Left ventricle myocardium superior (tissue), 1 donor: ENCODE results near the gene RD3L. TPM values are rescaled to one million over a fixed set of nuclear protein-coding genes. Genes with fewer than 3 reads are reported as not detected.
A peak's percentile ranks its signal among the peaks of the same experiment; 100 is the strongest.
"Not testable (repeated sequence)": the region's sequence is repeated elsewhere in the genome, so short reads cannot be mapped to it uniquely, and the experiment has no call there.

Source experiments
- ATAC-seq: fragments of 200-7000 bp; cut with Tn5 transposase; one replicate; pipeline ENCODE4 v1.9.1; 2020; ENCODE audit warnings: mild to moderate bottlenecking, moderate library complexity
- DNase-seq: peaks from one replicate; pipeline ENCODE4 v3.0.0-alpha.2; 2020
- intact Hi-C: fragments of 100-400 bp; cut with micrococcal nuclease; formaldehyde crosslinking; loops from one replicate; pipeline ENCODE4 v1.11.0; 2022
- long read RNA-seq: library from polyadenylated mRNA; unstranded; transcript quantifications from one replicate; pipeline ENCODE4 v2.0.0, GENCODE V29; 2021
- total RNA-seq: library from RNA; stranded (reverse); fragmentation: NEBNext Ultra II Directional; extraction: Animal tissue kit (Norgen Biotek cat#: 25700); gene quantifications from one replicate; pipeline ENCODE4 v1.2.1, GENCODE V29; 2021
- donor health status: DM: no; HTN: yes; CAD: no; lungs with severe emphysema.

The RD3L gene
- 29.8 TPM for total RNA-seq
- long read RNA-seq, transcript RD3L-201 (3 exons, 1,201 nt), result major isoform, 12 of 15 reads
- long read RNA-seq, partial matches to known transcripts, result 0 of 15 reads
- long read RNA-seq, other reads (novel, unspliced or antisense), result 0 of 15 reads

DNA sequence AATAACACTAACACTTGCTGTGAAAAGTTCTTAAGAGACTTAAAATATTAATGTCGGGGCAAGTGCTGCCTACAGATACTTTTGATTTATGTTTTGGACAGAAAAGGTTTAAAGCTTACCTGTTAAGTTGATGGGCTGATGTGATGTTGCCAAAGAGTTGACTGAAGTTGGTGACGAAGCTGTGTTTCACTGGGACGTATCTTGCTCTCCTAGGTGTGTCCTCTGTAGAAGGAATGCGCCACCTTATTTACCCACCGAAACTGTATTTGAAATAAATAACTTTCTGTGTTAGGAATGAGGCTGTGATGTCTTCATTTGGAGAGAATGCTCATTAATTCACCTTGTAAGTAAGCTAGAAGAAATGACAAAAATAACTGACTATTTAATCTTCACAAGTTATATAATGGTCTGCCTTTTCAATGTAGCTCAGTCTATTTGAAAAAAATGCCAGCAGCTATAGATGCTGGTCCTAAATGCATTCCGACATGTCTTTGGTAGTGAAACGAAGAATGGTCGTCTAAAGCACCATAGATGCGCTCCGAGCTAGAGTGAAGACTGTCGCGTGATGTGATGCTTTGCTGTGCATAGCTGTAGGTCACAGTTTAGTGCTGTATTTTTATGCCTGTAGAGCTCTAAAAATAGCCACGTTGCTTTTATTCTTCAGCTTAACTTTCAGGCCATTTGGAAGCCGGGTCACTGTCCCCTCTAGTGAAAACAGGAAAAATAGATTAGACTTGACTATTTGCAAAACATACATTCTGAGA is at the start of gene RD3L:
Gene RD3L (minus strand): TSS at position 557 of the 764 bp plus-strand sequence. CDS start 834 bp downstream, outside the sequence.
- intact Hi-C loops, result no loop called here
- DNase-seq, result no peak
- ATAC-seq, result peak; percentile 92

- DNase-seq (no peak), ATAC-seq (no peak)
- intact Hi-C loops, result no loop called here
Observed at GRCh38 chr14:103989964-103990363, 47.6 kb upstream of the RD3L start.

- ATAC-seq (no peak), DNase-seq (no peak)
- intact Hi-C loops, result no loop called here
Observed at GRCh38 chr14:103989034-103989433, 46.7 kb upstream of the RD3L start.

GRCh38 chr14:103984196-103984595 is 41.9 kb upstream of the RD3L start:
- DNase-seq, result no peak
- ATAC-seq, result no peak
- intact Hi-C loops, result no loop called here

- ATAC-seq, result peak; percentile 34
- DNase-seq, result peak; percentile 79
- intact Hi-C loops, result not testable (repeated sequence)
Observed at GRCh38 chr14:103980623-103981238, 38.4 kb upstream of the RD3L start.

- no peak for DNase-seq
- intact Hi-C loops, result no loop called here
- no peak for ATAC-seq
Observed at GRCh38 chr14:103974575-103974974, 32.2 kb upstream of the RD3L start.

GRCh38 chr14:103973354-103973753 is 31.0 kb upstream of the RD3L start:
- ATAC-seq, result peak; percentile 23
- intact Hi-C loops, result no loop called here
- no peak for DNase-seq

DNA sequence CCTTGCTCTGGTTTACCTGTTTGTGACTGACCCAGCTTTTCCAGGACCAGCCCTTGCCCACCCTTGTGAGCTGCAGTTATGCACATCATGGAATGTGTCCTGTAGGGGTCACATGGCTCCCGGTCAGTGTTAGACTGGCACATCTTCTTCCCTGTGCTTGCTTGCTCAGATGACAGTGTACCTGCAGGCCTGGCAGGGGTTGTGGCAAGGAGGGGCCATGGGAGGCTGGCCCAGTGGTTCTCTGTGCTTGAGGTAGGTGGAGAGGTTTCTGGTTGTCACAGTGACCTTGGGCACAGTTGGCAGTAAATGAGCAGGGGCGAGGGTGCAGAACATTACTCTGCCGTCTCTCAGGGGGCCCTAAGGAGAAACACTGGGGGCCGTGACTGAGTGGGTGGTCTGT is 27.6 kb upstream of the RD3L start:
- DNase-seq (no peak), ATAC-seq (peak; percentile 52)
- intact Hi-C loops, result no loop called here

- intact Hi-C loops, result no loop called here
Observed at GRCh38 chr14:103966631-103967030, 24.3 kb upstream of the RD3L start.

GRCh38 chr14:103961928-103962578 is 19.7 kb upstream of the RD3L start:
- ATAC-seq (no peak), DNase-seq (no peak)
- intact Hi-C loops, result no loop called here

More at GRCh38 chr14:103966631-103967030, 24.3 kb upstream of the RD3L start:
- ATAC-seq (no peak), DNase-seq (no peak)

- DNase-seq (no peak), ATAC-seq (no peak)
Observed at GRCh38 chr14:103960457-103961055, 18.2 kb upstream of the RD3L start.

GRCh38 chr14:103949131-103949790 is 6.9 kb upstream of the RD3L start:
- ATAC-seq (no peak), DNase-seq (no peak)
- intact Hi-C loops, result no loop called here

More at GRCh38 chr14:103960457-103961055, 18.2 kb upstream of the RD3L start:
- intact Hi-C loops, result no loop called here

- ATAC-seq (no peak), DNase-seq (no peak)
- intact Hi-C loops, result no loop called here
Observed at GRCh38 chr14:103948442-103948841, 6.1 kb upstream of the RD3L start.

DNA sequence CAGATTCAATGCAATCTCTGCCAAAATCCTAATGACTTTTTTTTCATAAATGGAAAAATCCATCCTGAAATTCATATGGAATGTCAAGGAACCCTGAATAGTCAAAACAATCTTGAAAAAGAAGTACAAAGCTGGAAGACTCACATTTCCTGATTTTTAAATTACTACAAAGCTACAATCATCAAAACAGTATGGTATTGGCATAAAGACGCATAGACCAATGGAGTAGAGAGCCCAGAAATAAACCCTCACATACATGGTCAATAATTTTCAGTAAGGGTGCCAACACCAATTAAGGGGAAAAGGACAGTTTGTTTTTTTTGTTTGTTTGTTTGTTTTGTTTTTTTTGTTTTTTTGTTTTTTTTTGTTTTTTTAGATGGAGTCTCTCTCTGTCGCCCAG is 4.6 kb upstream of the RD3L start:
- DNase-seq, result no peak
- no peak for ATAC-seq
- intact Hi-C loops, result no loop called here

DNA sequence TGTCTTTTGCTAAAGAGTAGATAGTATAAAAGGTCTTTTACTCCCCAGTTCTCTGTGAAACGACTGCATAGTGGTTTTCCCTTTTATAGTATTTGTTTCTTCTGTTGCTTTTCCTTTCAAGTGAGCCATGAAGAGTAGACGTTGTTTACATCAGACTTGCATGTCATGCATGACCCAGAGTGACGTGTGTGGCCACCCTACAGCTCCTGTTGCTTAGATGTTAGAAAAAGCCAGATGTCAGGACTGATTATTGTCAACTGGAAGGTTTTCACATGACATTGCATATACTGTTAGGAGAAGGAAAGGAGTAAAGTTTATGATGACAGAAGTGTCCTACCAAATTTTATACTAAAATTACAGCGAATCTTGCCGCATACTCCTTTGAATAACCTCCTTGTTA is 1.3 kb upstream of the RD3L start:
- intact Hi-C loops, result no loop called here
- ATAC-seq, result no peak

GRCh38 chr14:103941462-103941861 is 867 bp downstream of the RD3L start:
- DNase-seq (no peak), ATAC-seq (peak; percentile 25)
- intact Hi-C loops, result no loop called here

More for the DNA sequence above, 1.3 kb upstream of the RD3L start:
- no peak for DNase-seq

DNA sequence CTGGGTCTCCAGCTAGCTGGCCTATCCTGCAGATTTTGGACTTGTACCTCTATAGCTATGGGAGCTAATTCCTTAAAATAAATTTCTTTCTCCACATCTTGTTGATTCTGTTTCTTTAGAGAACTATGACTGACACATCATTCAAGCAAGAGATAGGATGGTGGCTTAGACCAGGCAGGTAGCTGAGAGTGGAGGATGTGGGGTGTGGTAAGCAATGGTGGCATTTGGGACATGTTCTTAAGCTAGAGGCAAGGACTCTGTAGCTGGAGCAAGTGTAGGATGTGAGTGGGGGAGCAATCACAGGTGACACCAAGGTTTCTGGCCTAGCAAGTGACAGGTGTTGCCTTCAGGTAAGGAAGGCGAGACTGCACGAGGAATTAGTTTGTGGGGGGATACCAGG is 7.2 kb downstream of the RD3L start:
- DNase-seq (no peak), ATAC-seq (no peak)
- intact Hi-C loops, result no loop called here

- ATAC-seq, result no peak
- no peak for DNase-seq
- intact Hi-C loops, result no loop called here
Observed at GRCh38 chr14:103932791-103933490, 9.4 kb downstream of the RD3L start.

GRCh38 chr14:103931422-103931821 is 10.9 kb downstream of the RD3L start:
- intact Hi-C loops, result no loop called here
- ATAC-seq, result peak; percentile 38
- DNase-seq, result no peak
